ENCODE results near the gene CCL25.

CCL25 gene

DNA sequence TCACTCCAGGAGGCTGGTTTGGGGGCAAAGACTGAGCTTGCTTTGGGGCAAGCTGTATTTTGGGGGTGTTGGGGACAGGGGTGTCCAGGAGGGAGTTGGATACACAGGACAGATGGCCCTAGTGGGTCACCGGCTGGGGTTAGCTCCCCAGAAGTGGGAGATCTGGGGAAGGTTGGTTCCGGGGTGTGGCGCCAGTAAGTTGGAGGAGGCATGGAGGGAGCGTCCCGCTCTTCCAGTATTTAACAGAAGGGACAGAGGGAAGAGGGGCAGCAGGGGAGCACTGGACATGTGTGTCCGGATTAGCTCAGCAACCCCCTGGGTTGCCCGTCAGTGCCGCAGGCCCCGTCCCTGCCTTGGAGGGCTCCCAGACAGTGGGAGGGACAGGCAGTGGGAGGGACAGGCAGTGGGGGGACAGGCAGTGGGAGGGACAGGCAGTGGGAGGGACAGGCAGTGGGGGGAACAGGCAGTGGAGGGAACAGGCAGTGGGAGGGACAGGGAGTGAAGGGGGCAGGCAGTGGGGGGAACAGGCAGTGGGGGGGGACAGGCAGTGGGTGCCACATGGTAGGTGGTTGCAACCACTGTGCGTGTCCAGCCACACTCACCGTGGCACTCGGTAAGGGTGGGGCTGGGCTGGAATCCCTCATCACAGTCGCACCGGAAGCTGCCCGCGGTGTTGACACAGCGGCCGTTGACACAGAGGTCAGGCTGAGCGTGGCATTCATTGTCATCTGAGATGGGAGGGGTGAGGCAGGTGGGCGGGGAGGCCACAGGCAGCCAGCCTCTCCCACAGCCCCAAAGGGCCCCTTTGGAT lies 33.2 kb downstream of the CCL25 start:
- H3K27ac Mint-ChIP-seq: no peak overlapping the region
- H3K36me3 Mint-ChIP-seq (ENCODE audit: low read depth): no peaks in the 10 kb centered on the region
- no peaks in the 10 kb centered on the region for H3K9me3 Mint-ChIP-seq
- DNase-seq (ENCODE audit: low spot score): no peak
- H3K4me1 Mint-ChIP-seq (ENCODE audit: low read depth): no peaks in the 10 kb centered on the region
- H3K4me3 Mint-ChIP-seq: no peak overlapping the region
- H3K27me3 Mint-ChIP-seq (ENCODE audit: low read depth): no peaks in the 10 kb centered on the region

DNA sequence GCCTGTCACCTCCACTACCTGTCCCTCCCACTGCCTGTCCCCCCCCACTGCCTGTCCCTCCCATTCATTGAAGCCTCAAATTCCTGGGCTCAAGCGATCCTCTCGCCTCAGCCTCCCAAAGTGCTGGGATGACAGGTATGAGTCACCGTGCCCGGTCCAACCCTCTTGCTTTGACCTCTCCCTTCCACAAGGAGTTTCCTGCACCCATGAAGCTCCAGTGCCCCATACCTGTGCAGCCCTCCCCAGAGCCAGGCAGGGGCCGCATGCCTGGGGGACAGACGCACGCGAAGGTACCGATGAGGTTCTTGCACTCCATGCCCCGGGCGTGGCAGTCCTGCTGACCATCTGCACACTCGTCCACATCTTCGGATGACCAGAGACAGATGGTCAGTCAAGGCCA lies 34.3 kb downstream of the CCL25 start:
- Mint-ChIP-seq H3K27ac (no peak overlapping the region), H3K9me3 (peaks cover 4% of the 10 kb centered on the region), H3K27me3 (ENCODE audit: low read depth) (no peaks in the 10 kb centered on the region), H3K4me3 (no peak overlapping the region), H3K4me1 (ENCODE audit: low read depth) (no peaks in the 10 kb centered on the region), H3K36me3 (ENCODE audit: low read depth) (no peaks in the 10 kb centered on the region)
- DNase-seq (ENCODE audit: low spot score): no peak

DNA sequence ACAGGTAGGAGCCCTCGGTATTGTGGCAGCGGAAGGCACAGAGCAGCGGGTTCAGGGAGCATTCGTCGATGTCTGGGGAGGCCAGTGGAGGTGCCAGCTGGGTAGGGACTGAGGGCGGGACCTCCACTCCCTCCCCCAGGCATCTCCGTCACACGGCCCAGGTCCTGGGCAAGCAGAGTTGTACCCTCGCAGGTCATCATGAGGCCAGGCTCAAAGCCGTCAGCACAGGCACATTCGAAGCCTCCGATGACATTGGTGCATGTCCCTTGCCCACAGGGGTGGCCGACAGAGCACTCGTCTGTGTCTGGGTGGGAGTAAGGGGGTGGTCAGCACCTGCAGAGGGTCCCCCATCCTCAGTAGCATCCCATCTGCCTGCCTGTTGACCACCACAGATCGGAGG lies 35.3 kb downstream of the CCL25 start:
- Mint-ChIP-seq H3K4me1 (ENCODE audit: low read depth) (no peaks in the 10 kb centered on the region), H3K27ac (no peak overlapping the region), H3K36me3 (ENCODE audit: low read depth) (no peaks in the 10 kb centered on the region)

DNA sequence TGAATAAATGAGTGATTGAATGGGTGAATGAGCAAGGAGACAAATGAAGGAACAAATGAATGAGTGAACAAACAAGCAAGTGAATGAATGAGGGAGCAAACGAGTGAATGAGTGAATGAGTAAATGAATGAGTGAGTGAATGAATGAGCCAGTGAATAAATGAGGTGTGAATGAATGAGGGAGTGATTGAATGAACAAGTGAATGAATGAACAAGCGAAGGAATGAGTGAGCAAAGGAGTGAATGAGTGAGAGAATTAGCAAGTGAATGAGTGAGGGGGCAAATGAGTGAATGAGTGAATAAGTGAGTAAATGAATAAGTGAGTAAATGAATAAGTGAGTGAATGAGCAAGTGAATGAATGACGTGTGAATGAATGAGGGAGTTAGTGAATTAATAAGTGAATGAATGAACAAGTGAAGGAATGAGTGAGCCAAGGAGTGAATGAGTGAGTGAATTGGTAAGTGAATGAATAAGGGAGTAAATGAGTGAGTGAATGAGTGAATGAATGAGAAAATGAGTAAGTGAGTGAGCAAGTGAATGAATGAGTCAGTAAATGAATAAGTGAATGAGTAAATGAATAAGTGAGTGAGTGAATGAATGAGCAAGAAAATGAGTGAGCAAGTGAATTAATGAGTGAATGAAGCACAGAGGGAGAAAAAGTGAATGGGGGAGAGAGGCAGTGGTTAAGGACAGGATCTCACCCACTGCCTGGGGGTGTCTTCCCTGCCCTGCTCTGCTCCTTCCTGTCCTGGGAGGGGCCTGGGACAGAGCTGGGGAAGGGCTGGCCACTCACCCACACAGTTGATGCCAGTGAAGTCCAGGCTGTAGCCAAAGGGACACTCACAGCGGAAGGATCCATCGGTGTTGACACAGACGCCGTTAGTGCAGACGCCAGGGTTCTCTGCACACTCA lies 36.4 kb downstream of the CCL25 start:
- H3K36me3 Mint-ChIP-seq (ENCODE audit: low read depth): no peaks in the 10 kb centered on the region
- H3K4me1 Mint-ChIP-seq (ENCODE audit: low read depth): no peaks in the 10 kb centered on the region
- no peak for DNase-seq (ENCODE audit: low spot score)
- no peak overlapping the region for H3K4me3 Mint-ChIP-seq
- H3K27ac Mint-ChIP-seq: no peak overlapping the region
- H3K27me3 Mint-ChIP-seq (ENCODE audit: low read depth): no peaks in the 10 kb centered on the region
- H3K9me3 Mint-ChIP-seq: peaks cover 8% of the 10 kb centered on the region

More for the DNA sequence above, 35.3 kb downstream of the CCL25 start:
- no peaks in the 10 kb centered on the region for H3K27me3 Mint-ChIP-seq (ENCODE audit: low read depth)
- H3K4me3 Mint-ChIP-seq: no peak overlapping the region
- H3K9me3 Mint-ChIP-seq: peaks cover 7% of the 10 kb centered on the region
- no peak for DNase-seq (ENCODE audit: low spot score)

DNA sequence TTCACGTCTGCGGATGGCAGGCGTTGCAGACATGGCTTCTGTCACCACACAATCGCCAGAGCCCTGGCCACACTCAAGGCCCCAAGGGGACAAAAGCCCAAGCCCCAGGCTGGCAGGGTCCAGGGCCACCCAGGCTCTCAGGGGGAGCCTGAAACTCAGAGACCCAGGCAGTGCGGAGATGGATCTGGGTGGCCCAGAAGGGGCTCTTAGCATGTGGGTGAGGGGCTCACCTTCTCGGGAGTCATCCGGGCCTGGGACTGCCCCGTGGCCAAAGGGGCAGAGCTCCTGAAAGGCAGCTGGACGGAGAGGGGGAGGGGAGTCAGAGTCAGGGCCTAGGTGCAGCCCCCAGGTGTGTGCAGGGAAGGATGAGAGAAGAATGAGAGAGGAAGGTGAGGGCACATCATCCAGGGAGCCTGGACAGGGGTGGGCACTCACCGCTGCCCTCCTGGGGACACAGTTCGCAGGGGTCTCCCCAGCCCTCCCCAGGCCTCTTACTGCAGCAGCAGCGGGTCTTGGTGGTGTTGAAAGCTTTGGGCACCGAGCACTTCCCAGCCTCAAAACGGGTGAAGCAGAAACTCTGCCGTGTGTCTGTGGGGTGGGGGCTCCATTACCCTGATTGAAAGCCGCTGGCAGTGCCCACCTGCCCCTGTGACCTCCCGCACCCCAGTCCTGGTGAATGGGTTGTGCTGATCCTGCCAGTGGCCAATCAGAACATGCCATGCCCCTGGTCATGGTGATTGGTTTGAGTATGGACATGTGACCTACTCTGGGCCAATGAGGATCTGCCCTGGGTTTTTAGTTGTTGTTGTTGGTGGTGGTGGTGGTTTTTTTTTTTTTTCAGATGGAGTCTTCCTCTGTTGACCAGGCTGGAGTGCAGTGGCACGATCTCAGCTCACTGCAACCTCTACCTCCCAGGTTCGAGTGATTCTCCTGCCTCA lies 37.4 kb downstream of the CCL25 start:
- peaks cover 14% of the 10 kb centered on the region for H3K9me3 Mint-ChIP-seq
- no peak overlapping the region for H3K27ac Mint-ChIP-seq
- H3K36me3 Mint-ChIP-seq (ENCODE audit: low read depth): no peaks in the 10 kb centered on the region
- H3K27me3 Mint-ChIP-seq (ENCODE audit: low read depth): no peaks in the 10 kb centered on the region
- no peaks in the 10 kb centered on the region for H3K4me1 Mint-ChIP-seq (ENCODE audit: low read depth)
- no peak for DNase-seq (ENCODE audit: low spot score)
- no peak overlapping the region for H3K4me3 Mint-ChIP-seq

DNA sequence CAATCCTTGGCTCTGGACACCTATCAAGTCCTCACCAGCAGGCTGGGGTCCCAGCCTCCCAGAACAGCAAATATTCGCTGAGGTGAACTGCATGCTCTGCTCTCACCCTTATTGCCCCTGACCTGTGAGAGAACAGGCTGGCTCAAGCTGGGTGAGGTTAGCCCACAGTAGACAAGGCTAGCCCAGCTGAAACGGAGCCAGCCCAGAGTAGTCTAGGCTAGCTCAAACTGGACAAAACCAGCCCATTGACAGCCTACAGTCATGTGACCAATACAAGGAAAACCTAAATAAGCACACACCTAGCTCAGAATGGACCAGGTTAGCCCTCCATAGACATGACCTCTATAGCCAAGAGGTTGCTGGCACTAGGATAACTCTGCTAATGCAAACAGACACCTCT lies 38.4 kb downstream of the CCL25 start:
- Mint-ChIP-seq H3K36me3 (ENCODE audit: low read depth) (no peaks in the 10 kb centered on the region), H3K4me1 (ENCODE audit: low read depth) (no peaks in the 10 kb centered on the region)

DNA sequence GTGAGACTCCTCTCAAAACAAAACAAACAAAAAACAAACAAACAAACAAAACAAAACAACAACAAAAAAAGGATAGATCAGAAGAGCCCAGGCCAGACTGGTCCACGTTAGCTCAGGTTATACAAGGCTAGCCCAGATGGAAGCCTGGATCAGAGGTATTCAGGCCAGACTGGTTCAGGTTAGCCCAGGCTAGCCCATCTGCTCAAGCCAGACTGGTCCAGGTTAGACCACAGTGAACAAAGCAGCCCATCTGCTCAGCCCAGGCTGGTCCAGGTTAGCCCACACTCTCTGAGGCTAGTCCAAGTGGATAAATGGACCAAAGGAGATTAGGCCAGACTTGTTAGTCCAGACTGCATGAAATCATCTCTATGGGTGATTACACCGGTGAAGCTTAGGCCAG lies 41.2 kb downstream of the CCL25 start:
- H3K36me3 Mint-ChIP-seq (ENCODE audit: low read depth): no peaks in the 10 kb centered on the region
- no peak overlapping the region for H3K4me3 Mint-ChIP-seq
- no peaks in the 10 kb centered on the region for H3K4me1 Mint-ChIP-seq (ENCODE audit: low read depth)
- H3K27ac Mint-ChIP-seq: no peak overlapping the region
- no peaks in the 10 kb centered on the region for H3K27me3 Mint-ChIP-seq (ENCODE audit: low read depth)
- DNase-seq (ENCODE audit: low spot score): no peak
- peaks cover 35% of the 10 kb centered on the region for H3K9me3 Mint-ChIP-seq

More for the DNA sequence above, 38.4 kb downstream of the CCL25 start:
- H3K27ac Mint-ChIP-seq: no peak overlapping the region
- H3K9me3 Mint-ChIP-seq: peaks cover 18% of the 10 kb centered on the region
- no peak overlapping the region for H3K4me3 Mint-ChIP-seq
- H3K27me3 Mint-ChIP-seq (ENCODE audit: low read depth): no peaks in the 10 kb centered on the region
- DNase-seq (ENCODE audit: low spot score): no peak

DNA sequence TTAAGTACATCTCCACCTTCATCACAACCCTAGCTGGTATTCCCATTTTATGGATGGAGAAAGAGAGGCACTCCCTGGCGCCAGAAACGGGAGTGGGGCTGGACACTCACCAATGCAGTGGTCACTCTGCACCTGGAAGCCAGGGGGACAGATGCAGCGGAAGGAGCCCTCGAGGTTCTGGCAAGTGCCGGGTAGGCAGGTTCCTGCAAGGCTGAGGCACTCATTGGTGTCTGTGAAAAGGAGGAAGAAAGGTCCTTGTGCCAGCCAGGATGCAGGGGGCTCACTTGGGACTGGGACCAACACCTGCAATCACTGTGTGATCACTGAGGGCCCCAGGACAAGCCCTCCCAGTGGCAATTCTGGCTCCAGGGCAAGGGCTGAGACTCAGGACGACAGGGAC lies 41.8 kb downstream of the CCL25 start:
- Mint-ChIP-seq H3K27me3 (ENCODE audit: low read depth) (no peaks in the 10 kb centered on the region), H3K36me3 (ENCODE audit: low read depth) (no peaks in the 10 kb centered on the region), H3K4me1 (ENCODE audit: low read depth) (no peaks in the 10 kb centered on the region), H3K9me3 (peaks cover 35% of the 10 kb centered on the region), H3K27ac (no peak overlapping the region), H3K4me3 (no peak overlapping the region)
- DNase-seq (ENCODE audit: low spot score): no peak

DNA sequence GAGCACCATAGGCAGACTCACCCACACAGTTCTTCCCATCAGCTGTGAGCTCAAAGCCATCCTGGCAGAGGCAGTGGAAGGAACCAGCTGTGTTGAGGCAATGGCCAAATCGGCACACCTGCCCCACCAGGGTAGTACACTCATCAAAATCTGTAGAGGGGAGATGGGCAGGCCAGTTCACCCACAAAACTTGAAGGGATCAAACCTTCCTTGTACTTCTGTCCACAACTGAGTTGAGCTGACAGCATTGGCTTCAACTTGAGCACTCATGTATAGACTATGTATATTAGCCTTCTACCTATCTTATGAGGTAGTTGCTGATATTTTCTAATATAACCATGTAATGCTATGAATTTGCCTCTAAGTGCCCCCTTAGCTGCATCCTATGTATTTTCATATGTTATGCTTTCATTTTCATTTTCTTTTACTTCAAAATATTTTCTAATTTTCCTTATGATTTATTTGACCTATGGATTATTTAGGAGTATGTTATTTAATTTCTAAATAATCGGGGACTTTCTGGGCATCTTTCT lies 42.9 kb downstream of the CCL25 start:
- Mint-ChIP-seq H3K36me3 (ENCODE audit: low read depth) (no peaks in the 10 kb centered on the region), H3K9me3 (peaks cover 35% of the 10 kb centered on the region), H3K4me3 (no peak overlapping the region), H3K4me1 (ENCODE audit: low read depth) (no peaks in the 10 kb centered on the region), H3K27me3 (ENCODE audit: low read depth) (no peaks in the 10 kb centered on the region), H3K27ac (no peak overlapping the region)
- DNase-seq (ENCODE audit: low spot score): no peak

DNA sequence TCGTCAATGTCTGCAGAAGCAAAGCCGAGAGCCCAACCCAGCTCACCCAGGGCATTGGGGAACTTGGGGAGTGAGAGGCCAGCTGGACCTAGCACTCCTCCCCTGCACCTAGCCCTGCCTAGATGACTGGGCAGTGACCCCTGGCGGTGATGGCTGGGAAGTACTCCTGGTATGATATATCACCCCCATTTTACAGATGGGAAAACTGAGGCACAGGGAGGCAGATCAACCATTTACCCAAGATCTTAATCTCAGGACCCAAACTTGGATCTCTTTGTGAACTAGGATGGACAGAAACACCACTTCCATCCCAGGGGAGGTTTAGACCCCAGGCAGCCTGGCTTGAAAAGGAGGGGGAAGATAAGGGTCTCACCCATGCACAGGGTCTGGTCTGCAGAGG lies 43.5 kb downstream of the CCL25 start:
- H3K27me3 Mint-ChIP-seq (ENCODE audit: low read depth): no peaks in the 10 kb centered on the region
- H3K36me3 Mint-ChIP-seq (ENCODE audit: low read depth): no peaks in the 10 kb centered on the region
- DNase-seq (ENCODE audit: low spot score): no peak
- no peak overlapping the region for H3K27ac Mint-ChIP-seq
- peaks cover 35% of the 10 kb centered on the region for H3K9me3 Mint-ChIP-seq
- no peak overlapping the region for H3K4me3 Mint-ChIP-seq
- no peaks in the 10 kb centered on the region for H3K4me1 Mint-ChIP-seq (ENCODE audit: low read depth)

DNA sequence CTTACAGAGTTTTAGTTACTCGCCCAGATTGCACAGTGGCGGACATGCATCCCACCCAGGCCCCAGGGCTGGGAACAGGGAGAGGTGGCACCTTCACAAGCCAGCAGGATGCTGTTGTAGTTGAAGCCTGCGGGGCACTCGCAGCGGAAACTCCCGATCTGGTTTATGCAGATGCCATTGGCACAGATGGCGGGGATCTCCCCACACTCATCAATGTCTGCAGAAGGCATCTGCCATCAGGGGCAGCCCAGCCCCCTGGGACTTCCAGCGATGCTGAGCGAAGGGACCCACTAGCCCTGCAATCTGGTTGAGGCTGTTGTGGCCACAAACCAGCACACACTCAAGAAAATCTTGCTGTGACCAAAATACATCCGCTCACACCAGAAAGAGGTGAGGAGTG lies 44.6 kb downstream of the CCL25 start:
- H3K4me3 Mint-ChIP-seq: no peak overlapping the region
- H3K36me3 Mint-ChIP-seq (ENCODE audit: low read depth): no peaks in the 10 kb centered on the region
- no peaks in the 10 kb centered on the region for H3K4me1 Mint-ChIP-seq (ENCODE audit: low read depth)
- no peaks in the 10 kb centered on the region for H3K27me3 Mint-ChIP-seq (ENCODE audit: low read depth)
- peaks cover 31% of the 10 kb centered on the region for H3K9me3 Mint-ChIP-seq
- DNase-seq (ENCODE audit: low spot score): no peak
- H3K27ac Mint-ChIP-seq: no peak overlapping the region

DNA sequence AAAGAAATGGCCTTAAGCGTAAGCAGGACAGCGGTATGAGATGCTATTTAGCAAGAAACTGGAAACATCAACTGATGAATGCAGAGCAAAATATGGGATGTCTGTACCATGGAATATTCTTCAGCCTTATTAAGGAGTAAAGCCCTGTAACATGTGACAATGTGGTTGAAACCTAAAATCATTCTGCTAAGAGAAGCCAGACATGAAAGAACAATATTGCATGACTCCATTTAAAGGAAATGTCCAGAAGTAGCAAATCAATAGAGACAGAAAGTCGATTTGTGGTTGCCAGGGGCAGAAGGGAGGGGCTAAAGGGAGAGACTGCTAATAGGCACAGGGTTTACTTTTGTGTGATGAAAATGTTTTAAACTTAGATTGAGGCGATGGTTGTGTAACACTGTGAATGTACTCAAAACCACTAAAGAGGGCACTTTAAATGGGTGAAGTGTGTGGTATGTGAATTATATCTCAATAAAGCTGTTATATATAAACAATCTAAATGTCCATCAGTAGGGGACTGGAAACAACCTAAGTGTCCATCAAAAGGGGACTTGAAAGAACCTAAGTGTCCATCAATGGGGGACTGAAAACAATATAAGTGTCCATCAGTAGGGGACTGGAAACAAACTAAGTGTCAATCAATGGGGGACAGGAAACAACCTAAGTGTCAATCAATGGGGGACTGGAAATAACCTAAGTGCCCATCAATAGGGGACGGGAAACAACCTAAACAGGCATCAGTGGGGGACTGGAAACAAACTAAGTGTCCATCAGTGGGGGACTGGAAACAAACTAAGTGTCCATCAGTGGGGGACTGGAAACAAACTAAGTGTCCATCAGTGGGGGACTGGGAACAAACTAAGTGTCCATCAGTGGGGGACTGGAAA lies 45.4 kb downstream of the CCL25 start:
- H3K27me3 Mint-ChIP-seq (ENCODE audit: low read depth): no peaks in the 10 kb centered on the region
- no peaks in the 10 kb centered on the region for H3K4me1 Mint-ChIP-seq (ENCODE audit: low read depth)
- no peak for DNase-seq (ENCODE audit: low spot score)
- no peaks in the 10 kb centered on the region for H3K36me3 Mint-ChIP-seq (ENCODE audit: low read depth)
- no peak overlapping the region for H3K4me3 Mint-ChIP-seq
- H3K9me3 Mint-ChIP-seq: peaks cover 28% of the 10 kb centered on the region
- H3K27ac Mint-ChIP-seq: no peak overlapping the region

DNA sequence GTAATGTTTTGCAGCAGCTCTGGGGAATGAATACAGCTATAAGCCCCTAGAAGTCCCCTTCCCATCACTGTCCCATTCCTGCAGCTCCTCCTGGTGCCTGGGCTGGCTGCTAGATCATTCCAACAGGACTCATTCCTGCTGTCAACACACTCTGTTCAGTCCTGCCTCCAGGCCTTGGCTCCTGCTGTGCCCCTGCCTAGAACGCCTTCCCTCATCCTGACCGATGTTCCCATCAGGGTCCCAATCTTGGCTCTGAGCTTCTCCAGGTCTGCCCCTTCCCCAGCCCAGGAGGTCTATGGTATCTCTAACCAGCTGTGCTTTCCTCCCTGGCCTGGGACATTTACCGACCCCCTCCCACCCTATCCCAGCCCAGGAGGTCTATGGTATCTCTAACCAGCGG lies 48.8 kb downstream of the CCL25 start:
- H3K4me1 Mint-ChIP-seq (ENCODE audit: low read depth): no peaks in the 10 kb centered on the region
- no peak overlapping the region for H3K4me3 Mint-ChIP-seq
- peaks cover 14% of the 10 kb centered on the region for H3K9me3 Mint-ChIP-seq
- H3K27ac Mint-ChIP-seq: no peak overlapping the region
- DNase-seq (ENCODE audit: low spot score): no peak
- H3K27me3 Mint-ChIP-seq (ENCODE audit: low read depth): no peaks in the 10 kb centered on the region
- no peaks in the 10 kb centered on the region for H3K36me3 Mint-ChIP-seq (ENCODE audit: low read depth)

All from T-helper 2 cell treated with Interferon-gamma antibody and Interleukin-4, amounts not matched to agents 5 μg/mL and 100 μg/mL, for 36 hours (primary cell).